Measurements from ENCODE around the gene TMED1.
A peak's percentile ranks its signal among the peaks of the same experiment; 100 is the strongest.

TMED1 gene

GRCh38 chr19:10830931-10831779 is 4.9 kb downstream of the TMED1 start:
- DNase-seq = no peak

GRCh38 chr19:10830370-10830769 is 5.6 kb downstream of the TMED1 start:
- DNase-seq = no peak

GRCh38 chr19:10829967-10830366 is 6.0 kb downstream of the TMED1 start:
- DNase-seq = no peak

- DNase-seq = no peak
Measured at GRCh38 chr19:10828981-10829821, 6.8 kb downstream of the TMED1 start.

GRCh38 chr19:10826846-10827245 is 9.2 kb downstream of the TMED1 start:
- DNase-seq = no peak

- DNase-seq = no peak
Measured at GRCh38 chr19:10826231-10826630, 9.8 kb downstream of the TMED1 start.

GRCh38 chr19:10823690-10824089 is 12.3 kb downstream of the TMED1 start:
- DNase-seq = no peak

- DNase-seq = no peak
Measured at GRCh38 chr19:10820173-10820572, 15.8 kb downstream of the TMED1 start.

DNA sequence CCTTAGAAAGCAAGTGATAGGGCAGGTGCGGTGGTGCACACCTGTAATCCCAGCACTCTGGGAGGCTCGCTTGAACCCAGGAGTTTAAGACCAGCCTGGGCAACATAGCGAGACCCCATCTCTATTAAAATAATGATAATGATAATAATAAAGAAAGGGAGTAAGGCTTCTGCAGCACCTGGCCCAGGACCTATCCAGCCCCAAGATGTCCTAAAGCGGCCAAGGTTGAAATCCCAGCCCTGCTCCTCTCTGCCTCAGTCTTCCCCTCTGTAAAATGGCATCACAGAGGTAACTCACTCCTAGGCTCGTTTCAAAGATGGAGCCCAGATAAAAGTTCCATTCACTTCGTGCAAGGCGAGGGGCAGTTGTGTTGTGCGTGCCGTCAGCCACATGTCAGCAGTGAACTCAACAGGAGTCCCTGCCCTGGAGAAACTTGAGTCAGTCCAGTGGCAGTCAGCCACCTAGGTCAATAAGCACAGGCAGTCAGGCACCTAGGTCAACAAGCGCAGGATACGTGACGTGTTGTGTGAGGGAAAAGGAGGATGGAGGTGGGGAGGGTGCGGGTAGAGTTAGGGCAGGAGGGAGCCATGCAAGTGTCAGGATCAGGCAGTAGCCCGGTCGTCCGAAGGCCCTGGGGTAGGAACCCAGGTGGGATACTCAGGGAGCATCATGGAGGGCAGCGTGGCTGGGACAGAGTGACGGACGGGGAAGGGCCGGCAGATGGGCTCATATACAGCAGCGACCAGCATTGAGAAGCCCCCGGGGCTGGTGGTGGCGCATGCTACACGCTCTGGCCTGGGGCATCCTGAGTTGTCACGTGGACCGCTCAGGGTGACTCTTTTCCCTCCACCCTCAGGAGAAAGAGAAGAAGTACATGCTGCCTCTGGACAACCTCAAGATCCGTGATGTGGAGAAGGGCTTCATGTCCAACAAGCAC is 16.6 kb downstream of the TMED1 start:
- no peak for DNase-seq

- DNase-seq = no peak
Measured at GRCh38 chr19:10818301-10819123, 17.5 kb downstream of the TMED1 start.

- peak; percentile 99 for DNase-seq
Measured at GRCh38 chr19:10817291-10818038, 18.5 kb downstream of the TMED1 start.

GRCh38 chr19:10816691-10817090 is 19.3 kb downstream of the TMED1 start:
- no peak for DNase-seq

DNA sequence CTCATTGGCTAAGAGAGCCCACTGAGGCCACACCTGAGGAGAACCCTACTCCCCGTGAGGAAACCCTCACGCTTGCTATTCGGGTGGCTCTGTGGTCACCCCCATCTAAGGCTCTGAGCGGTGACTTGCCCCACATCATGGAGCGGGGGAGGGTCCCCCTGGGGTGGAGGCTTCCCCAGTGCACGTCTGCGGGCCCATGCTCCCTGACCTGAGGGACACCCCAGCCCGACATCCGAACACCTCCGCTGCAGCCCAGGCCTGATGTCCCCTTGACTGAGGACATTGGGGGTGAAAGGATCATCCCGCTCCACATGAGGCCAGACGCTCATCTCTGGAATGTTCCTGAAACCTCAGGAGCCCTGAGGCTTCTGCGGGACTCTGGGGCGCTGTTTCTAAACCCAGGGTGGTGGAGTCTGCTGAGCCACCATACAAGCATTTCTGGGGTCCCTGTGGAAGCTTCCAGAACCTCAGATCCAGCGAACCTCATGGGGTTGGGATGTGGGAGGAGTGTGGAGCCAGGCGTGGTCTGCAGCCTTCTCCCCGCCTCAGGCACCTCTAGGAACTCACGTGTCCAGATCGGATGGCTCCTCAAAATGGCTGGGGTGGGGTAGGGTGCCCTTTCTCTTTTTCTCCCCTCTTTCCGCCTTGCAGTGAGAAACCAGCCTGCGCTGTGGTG is 19.9 kb downstream of the TMED1 start:
- DNase-seq = peak; percentile 59

GRCh38 chr19:10815007-10815536 is 20.9 kb downstream of the TMED1 start:
- no peak for DNase-seq

DNA sequence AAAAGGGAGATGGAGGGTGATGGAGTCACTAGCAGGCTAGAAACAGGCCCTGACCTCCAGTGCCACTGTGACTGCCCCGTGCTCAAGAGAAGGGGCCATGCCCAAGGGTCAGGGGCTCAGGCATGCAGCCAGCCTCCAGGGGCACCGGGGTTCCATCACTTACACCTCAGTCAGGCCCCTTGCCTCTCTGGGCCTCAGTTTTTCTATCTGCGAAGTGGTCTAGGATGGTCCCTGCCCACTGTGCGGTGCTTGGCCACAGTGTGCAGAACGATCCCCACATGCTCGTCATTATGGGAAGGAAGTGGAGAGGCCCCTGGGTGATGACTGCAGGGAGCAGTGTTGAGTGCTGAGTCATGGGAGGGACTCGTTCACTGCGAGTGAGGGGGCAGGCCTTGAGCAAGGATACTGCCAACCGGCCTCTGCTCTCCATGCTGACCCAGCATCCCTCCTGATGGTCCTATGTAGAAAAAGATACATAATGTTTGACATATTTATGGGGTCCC is 23.1 kb downstream of the TMED1 start:
- DNase-seq = peak; percentile 95

DNA sequence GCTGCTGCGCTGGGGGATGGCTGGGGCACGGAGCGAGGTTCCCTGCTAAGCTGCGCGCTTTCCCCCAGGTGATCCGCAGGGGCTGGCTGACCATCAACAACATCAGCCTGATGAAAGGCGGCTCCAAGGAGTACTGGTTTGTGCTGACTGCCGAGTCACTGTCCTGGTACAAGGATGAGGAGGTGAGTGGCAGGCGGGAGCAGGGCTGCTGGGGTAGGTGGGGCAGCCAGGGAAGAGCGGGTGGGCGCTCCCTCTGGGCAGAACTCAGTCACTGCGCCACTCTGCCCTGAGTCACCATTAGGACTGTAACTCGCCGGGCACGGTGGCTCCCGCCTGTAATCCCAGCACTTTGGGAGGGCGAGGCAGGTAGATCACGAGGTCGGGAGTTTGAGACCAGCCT is 23.8 kb downstream of the TMED1 start:
- no peak for DNase-seq

GRCh38 chr19:10811391-10812111 is 24.5 kb downstream of the TMED1 start:
- no peak for DNase-seq

GRCh38 chr19:10809651-10810285 is 26.2 kb downstream of the TMED1 start:
- DNase-seq = no peak
